ENCODE data around the gene COX7B.
"Not testable (repeated sequence)": the region's sequence is repeated elsewhere in the genome, so short reads cannot be mapped to it uniquely, and the experiment has no call there.

The COX7B gene

DNA sequence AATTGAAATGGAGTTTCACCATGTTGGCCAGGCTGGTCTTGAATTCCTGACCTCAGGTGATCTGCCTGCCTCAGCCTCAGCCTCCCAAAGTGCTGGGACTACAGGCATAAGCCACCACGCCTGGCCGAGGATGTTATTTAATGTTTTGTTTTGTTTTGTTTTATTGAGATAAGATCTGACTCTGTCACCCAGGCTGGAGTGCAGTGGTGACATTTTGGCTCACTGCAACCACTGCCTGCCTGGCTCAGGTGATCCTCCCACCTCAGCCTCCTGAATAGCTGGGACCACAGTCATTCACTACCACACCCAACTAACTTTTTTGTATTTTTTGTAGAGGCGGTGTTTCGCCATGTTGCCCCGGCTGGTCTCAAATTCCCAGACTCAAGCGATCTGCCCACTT is 45.8 kb downstream of the COX7B start:
- DNase-seq (ENCODE audit: low read depth in 2 of 2, low spot score in 1 of 2): not testable (repeated sequence)

DNA sequence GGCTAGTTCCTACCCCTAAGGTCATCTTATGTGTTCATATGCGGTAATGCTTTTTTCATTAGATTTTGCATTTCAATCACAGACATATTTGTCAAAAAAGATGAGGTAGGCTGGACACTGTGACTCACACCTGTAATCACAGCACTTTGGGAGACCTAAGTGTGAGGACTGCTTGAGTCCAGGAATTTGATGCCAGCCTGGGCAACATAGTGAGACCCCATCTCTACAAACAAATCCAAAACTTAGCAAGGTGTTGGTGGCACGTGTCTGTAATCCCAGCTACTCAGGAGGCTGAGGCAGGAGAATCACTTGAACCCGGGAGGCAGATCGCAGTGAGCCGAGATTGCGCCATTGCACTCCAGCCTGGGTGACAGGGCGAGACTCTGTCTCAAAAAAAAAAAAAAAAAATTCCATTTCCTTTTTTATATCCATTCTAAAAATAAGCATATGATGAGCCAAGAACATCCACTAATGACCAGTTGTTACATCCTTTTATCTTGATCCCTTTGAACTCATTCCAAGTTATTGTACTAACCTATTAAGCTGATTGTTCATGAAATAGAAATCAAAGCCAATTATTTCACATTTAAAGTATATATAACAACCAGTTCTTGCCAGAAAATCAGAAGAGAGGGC is 46.8 kb downstream of the COX7B start:
- DNase-seq (ENCODE audit: low read depth in 2 of 2, low spot score in 1 of 2): no peak

DNA sequence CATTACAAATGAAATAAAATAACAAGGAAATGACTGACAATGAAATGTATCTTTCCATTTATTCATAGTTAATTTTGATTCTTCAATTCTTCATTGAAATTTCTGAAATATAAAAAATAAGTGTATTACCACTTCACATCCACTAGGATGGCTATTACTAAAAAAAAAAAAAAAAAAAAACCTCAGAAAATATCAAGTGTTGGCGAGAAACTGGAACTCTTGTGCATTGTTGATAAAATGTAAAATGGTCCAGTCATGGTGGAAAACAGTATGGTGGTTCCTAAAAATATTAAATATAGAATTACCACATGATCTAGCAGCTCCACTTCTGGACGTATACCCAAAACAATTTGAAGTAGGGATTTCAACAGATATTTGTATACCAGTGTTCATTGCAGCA is 47.3 kb downstream of the COX7B start:
- no peak for DNase-seq (ENCODE audit: low read depth in 2 of 2, low spot score in 1 of 2)

DNA sequence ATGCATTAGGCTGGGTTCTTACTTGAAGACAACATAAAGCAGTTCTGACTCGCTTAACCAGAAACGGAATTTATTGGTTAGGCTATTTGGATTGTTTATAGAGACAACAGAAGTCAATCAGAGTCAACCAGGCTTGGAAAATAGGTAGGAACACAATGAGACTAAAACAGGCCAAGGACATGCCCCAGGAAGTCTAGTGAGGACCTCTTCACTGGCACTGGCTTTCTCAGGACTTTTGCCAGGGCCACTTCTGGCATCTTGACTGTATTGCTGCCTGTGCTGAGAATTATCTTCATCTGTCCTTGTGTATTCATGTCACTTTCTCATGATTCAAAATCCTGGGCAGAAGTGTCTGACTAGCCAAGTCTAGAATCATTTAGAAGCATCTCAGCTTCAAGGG is 50.6 kb downstream of the COX7B start:
- no peak for DNase-seq (ENCODE audit: low read depth in 2 of 2, low spot score in 1 of 2)

DNA sequence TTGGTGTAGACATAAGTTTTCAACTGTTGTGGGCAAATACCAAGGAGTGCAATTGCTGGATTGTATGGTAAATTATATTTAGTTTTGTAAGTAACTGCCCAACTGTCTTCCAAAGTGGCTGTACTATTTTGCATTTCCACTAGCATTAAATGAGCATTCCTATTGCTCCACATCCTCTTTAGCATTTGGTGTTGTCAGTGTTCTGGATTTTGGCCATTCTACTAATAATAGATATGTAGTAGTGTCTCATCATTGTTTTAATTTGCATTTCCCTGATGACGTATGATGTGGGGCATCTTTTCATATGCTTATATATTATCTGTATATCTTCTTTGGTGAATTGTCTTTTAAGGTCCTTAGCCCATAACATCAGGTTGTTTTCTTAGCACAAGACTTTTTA is 52.9 kb downstream of the COX7B start:
- no peak for DNase-seq (ENCODE audit: low read depth in 2 of 2, low spot score in 1 of 2)

DNA sequence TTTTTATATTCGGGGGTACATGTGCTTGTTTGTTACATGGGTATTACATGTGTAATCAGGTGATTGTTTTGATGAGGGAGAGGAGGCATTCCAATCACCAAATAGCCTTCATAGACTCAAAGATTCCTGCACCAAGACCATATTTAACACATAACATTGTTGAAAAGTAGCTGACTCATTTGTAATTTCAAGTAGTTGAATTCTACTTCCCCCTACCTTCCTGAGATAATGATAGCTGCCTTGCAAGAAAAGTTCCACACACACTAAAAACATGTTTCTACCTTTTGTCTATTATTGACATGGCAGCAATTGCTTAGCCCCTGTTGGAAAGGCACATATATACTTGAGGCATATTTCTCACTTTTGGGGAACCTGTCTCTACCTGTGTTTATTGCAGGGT is 54.0 kb downstream of the COX7B start:
- no peak for DNase-seq (ENCODE audit: low read depth in 2 of 2, low spot score in 1 of 2)

DNA sequence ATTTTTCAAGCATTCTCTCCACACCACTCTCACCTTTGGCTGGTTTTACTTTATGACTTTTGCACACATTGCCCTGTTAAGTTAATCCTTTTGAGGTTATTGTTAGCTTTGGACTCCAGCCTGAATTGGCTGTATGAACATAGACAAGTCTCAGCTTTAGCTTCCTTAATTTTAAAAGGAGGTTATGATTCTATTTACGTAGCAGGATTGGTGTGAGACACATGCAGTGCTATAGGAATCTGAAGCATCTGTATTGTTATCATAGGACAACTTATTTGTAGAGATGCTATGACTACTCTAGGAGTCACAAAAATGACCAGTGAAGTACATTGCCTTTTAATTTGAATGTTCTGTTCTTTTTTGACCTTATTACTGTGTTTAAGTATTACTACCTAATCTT is 54.4 kb downstream of the COX7B start:
- no peak for DNase-seq (ENCODE audit: low read depth in 2 of 2, low spot score in 1 of 2)

Measured in stimulated activated CD8-positive, alpha-beta memory T cell treated with anti-CD3 and anti-CD28 coated beads, Interleukin-4, amount 100 ng/mL, for 1 hour (primary cell).